HG02588 (cell line): ENCODE results near the gene CCL24.
"Not testable (repeated sequence)": the region's sequence is repeated elsewhere in the genome, so short reads cannot be mapped to it uniquely, and the experiment has no call there.

Experiments
- ATAC-seq: cut with Tn5 transposase; IDR thresholded peaks from one replicate; pipeline ENCODE4 v1.9.1; 2021; ENCODE audit warnings: mild to moderate bottlenecking, moderate library complexity; ENCODE audit not compliant: unreplicated experiment

The CCL24 gene

DNA sequence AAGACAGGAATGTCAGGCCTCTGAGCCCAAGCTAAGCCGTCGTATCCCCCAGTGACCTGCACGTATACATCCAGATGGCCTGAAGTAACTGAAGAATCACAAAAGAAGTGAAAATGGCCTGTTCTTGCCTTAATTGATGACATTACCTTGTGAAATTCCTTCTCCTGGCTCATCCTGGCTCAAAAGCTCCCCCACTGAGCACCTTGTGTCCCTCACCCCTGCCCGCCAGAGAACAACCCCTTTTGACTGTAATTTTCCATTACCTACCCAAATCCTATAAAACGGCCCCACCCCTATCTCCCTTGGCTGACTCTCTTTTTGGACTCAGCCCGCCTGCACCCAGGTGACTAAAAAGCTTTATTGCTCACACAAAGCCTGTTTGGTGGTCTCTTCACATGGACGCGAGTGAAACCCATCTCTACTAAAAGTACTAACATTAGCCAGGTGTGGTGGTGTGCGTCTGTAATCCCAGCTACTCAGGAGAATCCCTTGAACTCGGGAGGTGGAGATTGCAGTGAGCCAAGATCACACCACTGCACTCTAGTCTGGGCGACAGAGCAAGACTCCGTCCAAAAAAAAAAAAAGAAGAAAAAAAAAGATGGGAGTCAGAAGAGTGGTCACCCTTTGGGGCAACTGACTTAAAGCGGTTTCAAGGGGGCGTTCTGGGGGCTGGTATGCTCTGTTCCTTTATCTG lies 25.3 kb downstream of the CCL24 start:
- ATAC-seq, result not testable (repeated sequence)

DNA sequence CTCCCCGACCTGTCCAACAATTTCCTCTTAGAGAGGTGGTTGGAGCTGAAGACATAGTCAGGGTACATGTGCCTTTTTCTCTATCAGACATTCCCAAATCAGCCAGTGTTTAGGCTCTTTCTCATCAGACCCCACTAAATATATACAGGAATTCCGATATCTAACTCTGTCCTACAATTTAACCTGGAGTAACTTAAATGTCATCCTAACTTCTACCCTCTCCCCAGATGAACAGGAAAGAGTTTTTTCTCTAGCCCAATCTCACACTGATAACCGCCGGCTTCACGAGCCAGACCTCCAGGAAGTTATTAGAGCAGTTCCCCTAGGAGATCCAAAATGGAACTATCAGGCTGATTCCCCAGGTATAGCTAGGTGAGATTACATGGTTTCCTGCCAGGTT lies 30.5 kb downstream of the CCL24 start:
- ATAC-seq, result not testable (repeated sequence)

DNA sequence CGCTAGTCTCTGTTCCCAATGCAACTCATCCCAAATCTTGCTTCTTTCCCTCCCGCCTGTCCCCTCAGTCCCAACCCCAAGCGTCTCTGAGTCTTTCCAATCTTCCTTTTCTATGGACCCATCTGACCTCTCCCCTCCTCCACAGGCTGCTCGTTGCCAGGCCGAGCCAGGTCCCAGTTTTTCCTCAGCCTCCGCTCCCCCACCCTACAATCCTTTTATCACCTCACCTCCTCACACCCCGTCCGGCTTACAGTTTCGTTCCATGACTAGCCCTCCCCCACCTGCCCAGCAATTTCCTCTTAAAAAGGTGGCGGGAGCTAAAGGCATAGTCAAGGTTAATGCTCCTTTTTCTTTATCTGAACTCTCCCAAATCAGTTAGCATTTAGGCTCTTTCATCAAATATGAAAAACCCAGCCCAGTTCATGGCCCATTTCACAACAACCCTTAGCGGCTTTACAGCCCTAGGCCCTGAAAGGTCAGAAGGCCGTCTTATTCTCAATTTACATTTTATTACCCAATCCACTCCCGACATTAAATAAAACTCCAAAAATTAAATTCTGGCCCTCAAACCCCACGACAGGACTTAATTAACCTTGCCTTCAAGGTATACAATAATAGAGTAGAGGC lies 32.8 kb downstream of the CCL24 start:
- not testable (repeated sequence) for ATAC-seq

DNA sequence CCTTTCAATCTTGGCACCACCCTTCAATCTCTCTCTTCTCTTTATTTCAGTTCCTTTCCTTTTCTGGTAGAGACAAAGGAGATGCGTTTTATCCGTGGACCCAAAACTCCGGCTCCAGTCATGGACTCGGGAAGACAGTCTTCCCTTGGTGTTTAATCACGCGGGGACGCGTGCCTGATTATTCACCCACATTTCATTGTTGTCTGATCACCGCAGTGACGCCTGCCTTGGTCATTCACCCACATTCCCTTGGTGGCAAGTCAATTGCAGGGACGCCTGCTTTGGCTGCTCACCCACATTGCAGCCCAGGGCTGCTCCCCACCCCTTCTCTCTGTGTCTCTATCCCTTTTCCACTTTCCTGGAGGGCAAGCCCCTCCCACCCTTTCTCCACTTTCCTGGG lies 34.1 kb downstream of the CCL24 start:
- not testable (repeated sequence) for ATAC-seq

GRCh38 chr7:75779035-75779434 lies 34.6 kb downstream of the CCL24 start:
- ATAC-seq, result not testable (repeated sequence)

- no peak for ATAC-seq
Observed at GRCh38 chr7:75776295-75776971, 37.2 kb downstream of the CCL24 start.

- ATAC-seq, result not testable (repeated sequence)
Observed at GRCh38 chr7:75773958-75774357, 39.6 kb downstream of the CCL24 start.

DNA sequence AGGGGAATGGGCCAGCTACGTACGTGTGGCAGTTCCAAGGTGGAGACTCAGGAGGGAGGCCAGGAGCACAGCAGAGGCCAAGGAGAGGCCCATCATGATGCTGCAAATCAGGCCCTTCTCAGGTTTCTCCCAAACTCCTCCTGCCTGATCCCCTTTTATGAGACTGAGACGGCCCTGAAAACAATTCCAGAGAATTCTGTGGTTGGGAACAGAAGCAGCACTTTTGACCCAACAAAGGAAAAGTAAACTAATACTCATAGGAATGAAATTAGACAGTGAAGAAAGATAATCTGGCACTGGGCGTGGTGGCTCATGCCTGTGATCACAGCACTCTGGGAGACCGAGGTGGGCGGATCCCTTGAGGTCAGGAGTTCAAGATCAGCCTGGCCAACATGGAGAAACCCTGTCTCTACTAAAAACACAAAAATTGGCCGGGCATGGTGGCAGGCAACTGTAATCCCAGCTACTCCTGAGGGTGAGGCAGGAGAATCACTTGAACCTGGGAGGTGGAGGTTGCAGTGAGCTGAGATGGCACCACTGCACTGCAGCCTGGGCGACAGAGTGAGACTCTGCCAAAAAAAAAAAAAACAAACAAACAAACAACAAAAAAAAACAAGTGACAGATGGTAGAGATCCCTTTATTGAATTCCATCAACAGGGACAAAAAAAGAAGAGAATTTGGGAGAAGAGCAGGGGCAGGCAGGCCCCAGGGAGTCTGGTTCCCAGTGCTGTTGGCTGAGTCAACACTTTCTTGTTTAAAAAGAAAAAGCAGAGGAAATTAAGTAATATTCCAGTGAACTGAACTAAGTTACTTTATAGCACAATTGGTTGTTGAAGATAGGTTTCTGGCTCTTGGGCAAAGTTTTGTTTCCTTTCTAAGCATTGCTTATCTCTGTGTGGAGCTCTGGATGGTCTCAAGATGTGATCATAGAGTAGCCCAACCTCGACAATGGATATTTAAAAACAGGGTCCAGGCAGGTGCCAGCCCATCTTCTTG lies 41.2 kb downstream of the CCL24 start, which contains the start of gene CCL26:
CCL26 (minus strand) TSS at position 131 of the 997 bp plus-strand sequence; CDS start at position 96, 35 bp downstream.
- no peak for ATAC-seq

- no peak for ATAC-seq
Observed at GRCh38 chr7:75771224-75771623, 42.4 kb downstream of the CCL24 start.

DNA sequence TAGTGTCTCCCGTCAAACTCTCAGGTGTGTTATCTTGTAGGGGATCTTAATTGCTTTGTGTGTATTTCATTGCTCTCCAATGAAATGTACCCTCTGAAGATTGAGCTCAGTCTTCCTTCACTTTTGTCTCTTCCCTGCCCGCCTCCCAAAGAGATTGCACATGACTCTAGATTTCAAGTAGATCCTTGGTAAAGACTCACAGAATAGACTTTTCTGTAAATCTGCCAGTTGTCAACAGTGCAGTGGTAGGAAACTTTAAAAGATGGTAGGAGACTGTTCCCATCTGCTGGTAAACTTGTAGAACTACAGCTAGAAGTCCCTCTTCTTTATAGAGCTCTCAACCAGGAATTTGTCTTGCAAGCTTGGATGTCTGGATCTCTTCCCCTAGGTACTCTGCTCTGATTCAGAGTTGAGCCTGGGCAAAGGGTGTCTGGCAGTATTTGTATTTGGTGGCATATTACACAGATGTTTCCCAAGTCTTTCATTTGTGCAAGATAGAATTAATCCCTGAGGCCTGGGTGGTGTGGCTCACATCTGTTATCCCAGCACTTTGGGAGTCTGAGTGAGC lies 51.2 kb downstream of the CCL24 start:
- no peak for ATAC-seq

- not testable (repeated sequence) for ATAC-seq
Observed at GRCh38 chr7:75761801-75762200, 51.8 kb downstream of the CCL24 start.
